HUES48 (cell line): Measurements from ENCODE around the gene POLR2J.

ENCODE experiments used
- H3K27ac ChIP-seq: one replicate; pipeline ENCODE4 v1.7.0; 2013; ENCODE audit warnings: low read depth, low read length, inconsistent platforms
- H3K27me3 ChIP-seq: 2 replicates; pipeline ENCODE4 v1.6.1; 2013; ENCODE audit warnings: mild to moderate bottlenecking, low read length; ENCODE audit not compliant: control insufficient read depth, insufficient read depth
- H3K36me3 ChIP-seq: 2 replicates; pipeline ENCODE4 v1.6.1; 2013; ENCODE audit warnings: low read length; ENCODE audit not compliant: control insufficient read depth, insufficient read depth
- H3K4me1 ChIP-seq: 2 replicates; pipeline ENCODE4 v1.6.1; 2013; ENCODE audit warnings: mild to moderate bottlenecking, low read length; ENCODE audit not compliant: control insufficient read depth, insufficient read depth
- H3K4me3 ChIP-seq: 2 replicates; pipeline ENCODE4 v1.5.1; 2013; ENCODE audit warnings: mild to moderate bottlenecking, low read depth, low read length
- H3K9ac ChIP-seq: 2 replicates; pipeline ENCODE4 v1.6.1; 2013; ENCODE audit warnings: mild to moderate bottlenecking, low read depth, low read length, moderate library complexity
- H3K9me3 ChIP-seq: 2 replicates; pipeline ENCODE4 v1.6.1; 2013; ENCODE audit warnings: low read length; ENCODE audit not compliant: control insufficient read depth, insufficient read depth

The POLR2J gene

DNA sequence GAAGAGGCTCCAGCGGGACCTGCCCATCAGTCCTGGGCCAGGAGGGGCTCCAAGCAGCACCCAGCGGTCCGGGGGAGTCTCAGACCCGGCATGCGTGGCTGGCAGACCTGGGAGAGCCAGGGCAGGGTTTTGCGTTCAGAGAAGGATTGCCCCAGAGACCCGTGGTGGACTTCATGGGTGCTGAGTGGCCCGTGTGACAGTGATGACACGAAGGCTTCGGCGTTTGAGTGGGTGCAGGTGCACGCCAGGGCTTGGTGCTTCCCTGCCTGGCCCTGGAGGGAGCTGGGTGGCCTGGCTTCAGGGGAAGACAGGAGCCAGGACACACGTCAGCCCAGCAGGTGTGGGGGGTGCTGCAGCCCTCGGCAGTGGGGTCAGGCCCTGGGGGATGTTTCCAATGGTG lies 31.4 kb downstream of the POLR2J start:
- Histone ChIP-seq H3K4me1 (no peaks in the 10 kb centered on the region), H3K27ac (no peak overlapping the region), H3K9ac (no peak overlapping the region), H3K9me3 (no peaks in the 10 kb centered on the region), H3K27me3 (no peaks in the 10 kb centered on the region), H3K4me3 (no peak overlapping the region), H3K36me3 (peaks cover 17% of the 10 kb centered on the region; the same call in 1 of the 2 replicates)

DNA sequence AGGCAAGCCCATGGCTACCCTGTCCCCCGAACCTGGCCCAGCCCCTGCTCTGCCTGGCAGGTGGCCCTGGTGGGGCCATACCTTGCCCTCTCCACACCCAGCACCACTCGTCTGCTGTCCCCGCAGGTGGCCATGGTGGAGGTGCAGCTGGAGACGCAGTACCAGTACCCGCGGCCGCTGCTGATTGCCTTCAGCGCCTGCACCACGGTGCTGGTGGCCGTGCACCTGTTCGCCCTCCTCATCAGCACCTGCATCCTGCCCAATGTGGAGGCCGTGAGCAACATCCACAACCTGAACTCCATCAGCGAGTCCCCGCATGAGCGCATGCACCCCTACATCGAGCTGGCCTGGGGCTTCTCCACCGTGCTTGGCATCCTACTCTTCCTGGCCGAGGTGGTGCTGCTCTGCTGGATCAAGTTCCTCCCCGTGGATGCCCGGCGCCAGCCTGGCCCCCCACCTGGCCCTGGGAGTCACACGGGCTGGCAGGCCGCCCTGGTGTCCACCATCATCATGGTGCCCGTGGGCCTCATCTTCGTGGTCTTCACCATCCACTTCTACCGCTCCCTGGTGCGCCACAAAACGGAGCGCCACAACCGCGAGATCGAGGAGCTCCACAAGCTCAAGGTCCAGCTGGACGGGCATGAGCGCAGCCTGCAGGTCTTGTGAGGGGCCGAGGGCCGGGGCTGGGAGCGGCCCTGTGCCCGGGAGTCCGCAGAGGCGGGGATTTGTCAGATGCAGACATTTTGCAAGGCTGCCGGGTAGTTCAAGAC lies 32.1 kb downstream of the POLR2J start:
- no peaks in the 10 kb centered on the region for H3K9me3 ChIP-seq
- no peak overlapping the region for H3K9ac ChIP-seq
- 0 out of 2 replicates have a peak, but pooled peaks cover 2% of the 10 kb centered on the region for H3K4me1 ChIP-seq
- no peak overlapping the region for H3K27ac ChIP-seq
- H3K36me3 ChIP-seq: peaks cover 17% of the 10 kb centered on the region; the same call in 1 of the 2 replicates
- H3K27me3 ChIP-seq: no peaks in the 10 kb centered on the region
- H3K4me3 ChIP-seq: no peak overlapping the region

GRCh38 chr7:102445674-102446071 lies 33.0 kb downstream of the POLR2J start:
- Histone ChIP-seq H3K27ac (no peak overlapping the region), H3K9me3 (no peaks in the 10 kb centered on the region), H3K4me3 (no peak overlapping the region), H3K9ac (no peak overlapping the region), H3K27me3 (no peaks in the 10 kb centered on the region), H3K4me1 (0 out of 2 replicates have a peak, but pooled peaks cover 4% of the 10 kb centered on the region), H3K36me3 (peaks cover 17% of the 10 kb centered on the region; the same call in 1 of the 2 replicates)

DNA sequence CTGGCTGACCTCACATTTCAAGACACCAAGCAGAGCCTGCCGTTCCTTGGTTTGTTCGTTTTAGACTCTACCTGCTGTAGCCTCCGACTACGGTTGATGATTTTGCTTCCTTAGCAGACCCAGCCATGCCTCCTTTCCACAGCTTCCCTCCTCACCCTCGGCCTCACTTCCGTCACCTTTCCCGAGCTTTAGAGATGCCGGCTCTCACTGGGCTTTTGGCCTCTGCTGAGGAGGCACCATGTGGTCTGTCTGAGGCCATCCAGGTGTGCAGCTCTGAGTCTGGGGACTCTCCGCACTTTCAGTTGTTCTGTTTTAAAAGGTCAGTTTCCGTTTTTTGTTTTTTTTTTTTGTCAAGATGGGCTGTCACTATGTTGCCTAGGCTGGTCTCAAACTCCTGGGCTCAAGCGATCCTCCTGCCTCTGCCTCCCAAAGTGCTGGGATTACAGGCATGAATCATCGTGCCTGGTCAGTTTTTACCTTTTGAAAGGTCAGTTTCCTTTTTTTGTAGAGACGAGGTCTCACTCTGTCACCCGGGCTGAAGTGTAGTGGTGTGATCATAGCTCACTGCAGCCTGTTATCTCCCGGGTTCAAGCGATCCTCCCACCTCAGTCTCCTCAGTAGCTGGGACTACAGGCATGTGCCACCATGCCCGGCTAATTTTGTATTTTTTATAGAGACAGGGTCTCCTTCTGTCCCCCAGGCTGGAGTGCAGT lies 33.6 kb downstream of the POLR2J start:
- no peak overlapping the region for H3K9ac ChIP-seq

GRCh38 chr7:102439963-102440795 lies 38.5 kb downstream of the POLR2J start:
- H3K4me3 ChIP-seq: no peak overlapping the region
- no peak overlapping the region for H3K9ac ChIP-seq
- H3K27ac ChIP-seq: peak overlapping the region; percentile 65

More for the DNA sequence above, 33.6 kb downstream of the POLR2J start:
- no peak overlapping the region for H3K4me3 ChIP-seq
- H3K27me3 ChIP-seq: no peaks in the 10 kb centered on the region
- H3K27ac ChIP-seq: no peak overlapping the region
- H3K36me3 ChIP-seq: peaks cover 17% of the 10 kb centered on the region; the same call in 1 of the 2 replicates
- peaks cover 7% of the 10 kb centered on the region; the same call in 1 of the 2 replicates for H3K4me1 ChIP-seq
- no peaks in the 10 kb centered on the region for H3K9me3 ChIP-seq

DNA sequence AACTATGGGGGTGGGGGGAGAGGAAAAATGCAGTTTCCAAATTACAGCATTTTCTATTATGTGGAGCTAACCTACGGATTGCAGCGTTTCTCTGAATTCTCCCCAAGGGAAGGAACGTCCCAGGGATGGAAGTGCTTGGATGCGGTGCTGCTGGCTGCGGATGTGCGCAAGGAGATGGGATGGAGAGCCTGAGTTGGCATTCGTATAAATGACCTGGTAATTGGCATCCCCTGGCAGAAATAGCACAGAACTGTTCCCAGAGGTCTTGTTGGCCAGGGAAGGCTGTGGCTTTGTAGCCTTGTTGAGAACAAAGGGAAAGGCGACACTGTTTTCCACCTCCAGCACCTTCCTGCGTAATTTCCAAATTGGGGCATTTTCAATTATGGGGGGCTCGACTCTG lies 42.6 kb downstream of the POLR2J start:
- Histone ChIP-seq H3K4me3 (no peak overlapping the region), H3K27me3 (no peaks in the 10 kb centered on the region), H3K4me1 (peaks cover 10% of the 10 kb centered on the region; the same call in 1 of the 2 replicates), H3K36me3 (peaks cover 7% of the 10 kb centered on the region; the same call in 1 of the 2 replicates), H3K27ac (no peak overlapping the region), H3K9me3 (no peaks in the 10 kb centered on the region), H3K9ac (no peak overlapping the region)

More at GRCh38 chr7:102439963-102440795, 38.5 kb downstream of the POLR2J start:
- Histone ChIP-seq H3K4me1 (peaks cover 8% of the 10 kb centered on the region; the same call in 1 of the 2 replicates), H3K36me3 (peaks cover 11% of the 10 kb centered on the region; the same call in 1 of the 2 replicates), H3K27me3 (no peaks in the 10 kb centered on the region), H3K9me3 (no peaks in the 10 kb centered on the region)

GRCh38 chr7:102434039-102434486 lies 44.7 kb downstream of the POLR2J start:
- H3K27ac ChIP-seq: no peak overlapping the region

GRCh38 chr7:102433219-102434038 lies 45.3 kb downstream of the POLR2J start, which contains the start of gene ORAI2:
Gene ORAI2, plus strand, starts transcription at chr7:102433575. Its CDS starts 5,382 bp downstream, at chr7:102438957.
- H3K4me3 ChIP-seq: peak within 1 kb of the TSS; percentile 83
- H3K4me1 ChIP-seq: peaks cover 6% of the 10 kb centered on the region
- peak within 1 kb of the TSS; percentile 20 for H3K27ac ChIP-seq
- 0 out of 2 replicates have a peak, but pooled peaks cover 3% of the 10 kb centered on the region for H3K36me3 ChIP-seq
- no peaks in the 10 kb centered on the region for H3K9me3 ChIP-seq
- peak within 1 kb of the TSS; percentile 48 for H3K9ac ChIP-seq
- H3K27me3 ChIP-seq: no peaks in the 10 kb centered on the region

More at GRCh38 chr7:102434039-102434486, 44.7 kb downstream of the POLR2J start:
- H3K9me3 ChIP-seq: no peaks in the 10 kb centered on the region
- no peak overlapping the region for H3K9ac ChIP-seq
- H3K36me3 ChIP-seq: 0 out of 2 replicates have a peak, but pooled peaks cover 4% of the 10 kb centered on the region
- H3K27me3 ChIP-seq: no peaks in the 10 kb centered on the region
- H3K4me1 ChIP-seq: peaks cover 6% of the 10 kb centered on the region
- peak overlapping the region; percentile 83 for H3K4me3 ChIP-seq

- Histone ChIP-seq H3K36me3 (peaks cover 5% of the 10 kb centered on the region; the same call in 1 of the 2 replicates), H3K9ac (no peak overlapping the region), H3K9me3 (no peaks in the 10 kb centered on the region), H3K27me3 (no peaks in the 10 kb centered on the region), H3K27ac (peak overlapping the region; percentile 20), H3K4me1 (peaks cover 6% of the 10 kb centered on the region), H3K4me3 (peak overlapping the region; percentile 83)
Observed at GRCh38 chr7:102432442-102433218, 46.1 kb downstream of the POLR2J start.
